ENCODE measurements around the gene ANKHD1.

Gene ANKHD1

GRCh38 chr5:140488914-140489313, 87.3 kb downstream of the ANKHD1 start:
- H3K4me3 ChIP-seq (ENCODE audit: control insufficient read depth, low read depth, low read length), result no peak overlapping the region
- TF ChIP-seq, protein P1, sequence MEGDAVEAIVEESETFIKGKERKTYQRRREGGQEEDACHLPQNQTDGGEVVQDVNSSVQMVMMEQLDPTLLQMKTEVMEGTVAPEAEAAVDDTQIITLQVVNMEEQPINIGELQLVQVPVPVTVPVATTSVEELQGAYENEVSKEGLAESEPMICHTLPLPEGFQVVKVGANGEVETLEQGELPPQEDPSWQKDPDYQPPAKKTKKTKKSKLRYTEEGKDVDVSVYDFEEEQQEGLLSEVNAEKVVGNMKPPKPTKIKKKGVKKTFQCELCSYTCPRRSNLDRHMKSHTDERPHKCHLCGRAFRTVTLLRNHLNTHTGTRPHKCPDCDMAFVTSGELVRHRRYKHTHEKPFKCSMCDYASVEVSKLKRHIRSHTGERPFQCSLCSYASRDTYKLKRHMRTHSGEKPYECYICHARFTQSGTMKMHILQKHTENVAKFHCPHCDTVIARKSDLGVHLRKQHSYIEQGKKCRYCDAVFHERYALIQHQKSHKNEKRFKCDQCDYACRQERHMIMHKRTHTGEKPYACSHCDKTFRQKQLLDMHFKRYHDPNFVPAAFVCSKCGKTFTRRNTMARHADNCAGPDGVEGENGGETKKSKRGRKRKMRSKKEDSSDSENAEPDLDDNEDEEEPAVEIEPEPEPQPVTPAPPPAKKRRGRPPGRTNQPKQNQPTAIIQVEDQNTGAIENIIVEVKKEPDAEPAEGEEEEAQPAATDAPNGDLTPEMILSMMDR (IDR thresholded peaks at IDR 0.05; ENCODE audit: control insufficient read depth, insufficient read depth, low read depth, low read length, missing control alignments), result no peak
- no peak for DNase-seq (ENCODE audit: low read depth)

GRCh38 chr5:140497897-140498296, 96.3 kb downstream of the ANKHD1 start:
- no peak overlapping the region for H3K4me3 ChIP-seq (ENCODE audit: control insufficient read depth, low read depth, low read length)
- TF ChIP-seq, protein P1 (IDR thresholded peaks at IDR 0.05; ENCODE audit: control insufficient read depth, insufficient read depth, low read depth, low read length, missing control alignments), result no peak
- no peak for DNase-seq (ENCODE audit: low read depth)

DNA sequence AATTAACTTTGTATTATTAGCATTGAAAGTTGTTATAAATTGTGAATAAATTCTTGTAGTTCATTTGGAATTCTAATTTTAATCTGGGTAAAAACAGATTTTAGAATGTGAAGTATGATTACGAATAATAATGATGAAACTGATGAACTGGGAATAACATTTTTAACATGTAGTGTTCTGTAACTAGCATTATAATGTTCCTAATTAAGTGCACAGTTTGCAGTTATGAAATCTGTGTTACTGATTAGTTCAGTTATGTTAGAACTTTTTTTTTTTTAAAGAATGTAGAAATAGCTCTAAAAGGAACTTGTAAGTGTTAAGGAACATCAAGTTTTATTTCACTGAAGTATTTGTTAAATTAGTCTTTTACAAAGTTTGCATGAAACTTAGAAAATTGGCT, 97.0 kb downstream of the ANKHD1 start:
- DNase-seq (ENCODE audit: low read depth), result no peak
- TF ChIP-seq, protein P1 (IDR thresholded peaks at IDR 0.05; ENCODE audit: control insufficient read depth, insufficient read depth, low read depth, low read length, missing control alignments), result no peak
- no peak overlapping the region for H3K4me3 ChIP-seq (ENCODE audit: control insufficient read depth, low read depth, low read length)

DNA sequence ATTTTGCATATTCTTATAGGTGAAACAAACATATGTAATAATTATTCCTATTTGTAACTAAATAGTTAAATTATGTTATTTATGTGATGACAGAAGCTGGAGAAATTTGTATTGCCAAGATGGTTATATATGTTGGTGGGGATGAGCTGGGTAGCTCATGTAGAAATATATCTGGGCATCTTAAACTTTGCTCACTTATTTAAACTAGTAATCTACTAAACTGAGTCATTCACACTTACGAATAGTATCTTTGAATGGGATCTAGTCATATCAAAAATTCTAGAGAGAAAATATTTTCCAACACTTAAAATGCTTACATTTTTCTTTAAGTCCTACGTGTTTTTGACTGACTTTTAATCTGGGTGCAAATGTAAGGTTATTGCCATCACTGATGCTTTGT, 101.2 kb downstream of the ANKHD1 start:
- H3K4me3 ChIP-seq (ENCODE audit: control insufficient read depth, low read depth, low read length), result no peak overlapping the region
- no peak for DNase-seq (ENCODE audit: low read depth)
- TF ChIP-seq, protein P1 (IDR thresholded peaks at IDR 0.05; ENCODE audit: control insufficient read depth, insufficient read depth, low read depth, low read length, missing control alignments), result no peak

DNA sequence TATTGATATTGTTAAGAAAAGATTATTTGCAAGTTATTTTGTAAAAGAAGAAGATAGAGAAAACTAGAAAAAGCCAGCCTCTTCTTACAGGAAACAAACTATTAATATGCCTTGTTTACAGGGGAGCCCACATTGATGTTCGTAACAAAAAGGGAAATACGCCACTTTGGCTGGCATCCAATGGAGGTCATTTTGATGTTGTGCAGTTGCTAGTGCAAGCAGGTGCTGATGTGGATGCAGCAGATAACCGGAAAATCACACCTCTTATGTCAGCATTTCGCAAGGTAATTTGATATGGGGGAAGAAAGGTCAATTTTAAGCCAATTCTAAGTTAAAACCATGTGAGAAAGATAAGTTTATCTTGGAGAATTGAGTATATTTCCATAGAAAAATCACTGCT, 108.3 kb downstream of the ANKHD1 start:
- no peak overlapping the region for H3K4me3 ChIP-seq (ENCODE audit: control insufficient read depth, low read depth, low read length)
- TF ChIP-seq, protein P1 (IDR thresholded peaks at IDR 0.05; ENCODE audit: control insufficient read depth, insufficient read depth, low read depth, low read length, missing control alignments), result no peak
- DNase-seq (ENCODE audit: low read depth), result no peak

GRCh38 chr5:140513124-140513523, 111.5 kb downstream of the ANKHD1 start:
- DNase-seq (ENCODE audit: low read depth), result no peak
- TF ChIP-seq, protein P1 (IDR thresholded peaks at IDR 0.05; ENCODE audit: control insufficient read depth, insufficient read depth, low read depth, low read length, missing control alignments), result no peak
- H3K4me3 ChIP-seq (ENCODE audit: control insufficient read depth, low read depth, low read length), result no peak overlapping the region

GRCh38 chr5:140524003-140524402, 122.4 kb downstream of the ANKHD1 start:
- TF ChIP-seq, protein P1 (IDR thresholded peaks at IDR 0.05; ENCODE audit: control insufficient read depth, insufficient read depth, low read depth, low read length, missing control alignments), result no peak
- DNase-seq (ENCODE audit: low read depth), result no peak
- no peak overlapping the region for H3K4me3 ChIP-seq (ENCODE audit: control insufficient read depth, low read depth, low read length)

Measured in AG09309 (cell line).